T47D (cell line): Measurements from ENCODE around the gene PTPN18.
"Not testable (repeated sequence)": the region's sequence is repeated elsewhere in the genome, so short reads cannot be mapped to it uniquely, and the experiment has no call there.

Experiments used
- DNase-seq, 2 experiments: peaks; one replicate each; pipeline versions ENCODE4 v3.0.0 to v3.0.0-alpha.2; 2011 to 2012; ENCODE audit warnings: low read depth in 1 of 2, low spot score in 1 of 2
- JUND ChIP-seq: IDR thresholded peaks from 2 replicates; pipeline ENCODE4 v1.6.1; 2012; ENCODE audit warnings: low read depth
- in situ Hi-C: cut with HindIII; loops from 2 replicates; pipeline ENCODE4 v1.10.0; 2016; ENCODE audit warnings: low sequenced_read_pairs, low pct_unique_long_range_greater_than_20kb

PTPN18 gene

GRCh38 chr2:130381619-130382018 is 25.8 kb downstream of the PTPN18 start:
- in situ Hi-C loops, result no loop called here
- no peak for TF ChIP-seq JUND
- DNase-seq, result no peak

GRCh38 chr2:130382313-130382917 is 26.6 kb downstream of the PTPN18 start:
- no peak for DNase-seq
- in situ Hi-C loops, result no loop called here
- TF ChIP-seq JUND, result no peak

- in situ Hi-C loops, result no loop called here
- TF ChIP-seq JUND, result no peak
- no peak for DNase-seq
These were observed 29.9 kb downstream of the PTPN18 start for GRCh38 chr2:130385709-130386108.

- TF ChIP-seq JUND, result no peak
- in situ Hi-C loops, result no loop called here
- DNase-seq, result no peak
These were observed 31.2 kb downstream of the PTPN18 start for GRCh38 chr2:130387071-130387400.

DNA sequence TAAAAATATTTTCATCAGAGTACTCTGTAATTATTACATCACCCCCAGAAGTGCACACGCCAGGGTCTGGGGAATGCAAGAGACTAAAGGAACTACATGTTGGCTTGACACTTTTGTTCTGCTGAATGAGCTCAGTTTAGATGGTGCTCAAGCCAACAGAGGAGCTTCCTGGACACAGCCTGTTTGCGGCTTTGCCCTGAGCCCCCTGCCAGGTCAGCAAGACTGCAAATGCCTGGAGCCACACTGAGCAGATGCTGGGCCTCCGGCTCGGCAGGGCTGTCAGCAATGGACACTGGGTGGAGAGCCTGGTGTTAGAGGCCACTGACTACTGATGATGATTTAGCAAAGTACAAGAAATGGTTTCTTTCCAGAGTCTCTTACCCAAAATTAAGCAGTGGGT is 31.9 kb downstream of the PTPN18 start:
- in situ Hi-C loops, result no loop called here
- DNase-seq, result no peak
- TF ChIP-seq JUND, result no peak

DNA sequence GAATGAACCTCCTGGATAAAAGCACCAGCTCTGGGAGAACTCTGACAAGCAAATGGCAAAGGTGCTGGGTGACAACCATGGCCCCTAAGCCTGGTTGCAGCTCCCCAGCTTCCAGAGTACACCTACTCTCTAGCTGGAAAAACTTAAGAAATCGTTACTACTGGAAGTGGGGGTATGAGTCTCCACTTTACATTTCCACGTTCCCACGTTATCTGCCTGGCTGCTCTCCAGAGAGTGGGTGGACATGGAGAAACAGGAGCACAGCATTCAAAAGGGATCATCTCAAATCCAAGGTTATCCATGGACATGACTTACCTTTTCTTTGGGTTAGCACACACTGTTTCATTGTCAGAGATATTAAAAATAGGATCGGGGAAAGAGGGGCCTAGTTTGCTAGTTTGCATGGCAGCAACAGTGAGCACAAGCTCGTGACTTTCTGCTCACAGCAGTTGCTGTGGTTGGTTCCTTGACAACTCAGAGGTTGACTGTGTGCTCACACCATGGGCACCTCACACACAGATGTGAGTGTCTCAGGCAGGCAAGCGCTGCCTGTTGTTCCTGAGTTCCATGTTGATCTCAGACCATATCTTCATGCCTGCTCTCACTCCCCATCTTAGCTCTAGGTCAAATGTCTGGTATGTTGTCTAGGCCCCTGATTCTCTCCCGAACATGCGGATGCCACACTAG is 32.5 kb downstream of the PTPN18 start:
- no peak for TF ChIP-seq JUND
- in situ Hi-C loops, result no loop called here
- DNase-seq, result no peak

DNA sequence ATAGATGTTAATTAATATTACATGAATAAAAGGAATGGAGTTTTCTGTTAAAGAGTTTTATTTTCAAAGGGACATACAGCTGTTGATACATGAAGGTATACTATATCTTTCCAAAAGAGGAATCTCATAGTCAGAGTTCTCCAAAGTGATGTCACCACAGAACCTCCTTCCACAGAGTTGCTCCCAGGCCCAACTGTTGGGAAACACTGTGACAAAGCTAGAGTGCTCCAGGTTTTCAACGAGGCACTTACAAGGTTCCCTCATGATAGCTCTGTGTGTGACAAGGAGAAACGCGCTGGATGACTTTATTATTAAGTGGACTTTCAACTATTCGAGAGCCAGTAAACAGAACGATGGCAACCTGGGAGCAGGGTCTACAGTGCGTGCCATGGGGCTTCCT is 33.5 kb downstream of the PTPN18 start:
- in situ Hi-C loops, result no loop called here
- no peak for TF ChIP-seq JUND
- DNase-seq, result no peak

DNA sequence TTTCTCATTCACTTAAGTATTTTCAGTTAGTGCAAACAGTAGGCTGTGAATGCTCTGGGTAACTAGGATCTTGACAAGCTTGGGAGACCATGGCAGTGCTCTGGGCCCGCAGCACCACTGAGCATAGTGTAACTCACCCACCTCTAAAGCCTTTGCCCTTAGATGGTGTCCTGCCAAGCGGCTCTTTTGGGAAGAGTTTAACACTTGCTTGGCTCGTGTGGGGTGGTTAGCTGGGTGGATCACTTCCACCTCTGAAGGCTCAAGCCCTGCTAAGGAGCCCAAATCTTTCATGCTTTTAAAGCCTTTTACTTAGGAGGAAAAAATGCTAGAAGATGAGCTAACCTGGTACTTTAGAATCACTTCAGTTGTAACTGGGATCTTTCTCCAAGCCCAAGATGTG is 33.9 kb downstream of the PTPN18 start:
- in situ Hi-C loops, result no loop called here
- TF ChIP-seq JUND, result no peak
- DNase-seq, result no peak

GRCh38 chr2:130390460-130391057 is 34.7 kb downstream of the PTPN18 start:
- no peak for TF ChIP-seq JUND
- in situ Hi-C loops, result no loop called here
- DNase-seq, result peak in 1 of 2 experiments; percentile 10

- in situ Hi-C loops, result no loop called here
- no peak for TF ChIP-seq JUND
- DNase-seq, result peak; percentile 48 to 76
These were observed 35.4 kb downstream of the PTPN18 start for GRCh38 chr2:130391058-130391871.

DNA sequence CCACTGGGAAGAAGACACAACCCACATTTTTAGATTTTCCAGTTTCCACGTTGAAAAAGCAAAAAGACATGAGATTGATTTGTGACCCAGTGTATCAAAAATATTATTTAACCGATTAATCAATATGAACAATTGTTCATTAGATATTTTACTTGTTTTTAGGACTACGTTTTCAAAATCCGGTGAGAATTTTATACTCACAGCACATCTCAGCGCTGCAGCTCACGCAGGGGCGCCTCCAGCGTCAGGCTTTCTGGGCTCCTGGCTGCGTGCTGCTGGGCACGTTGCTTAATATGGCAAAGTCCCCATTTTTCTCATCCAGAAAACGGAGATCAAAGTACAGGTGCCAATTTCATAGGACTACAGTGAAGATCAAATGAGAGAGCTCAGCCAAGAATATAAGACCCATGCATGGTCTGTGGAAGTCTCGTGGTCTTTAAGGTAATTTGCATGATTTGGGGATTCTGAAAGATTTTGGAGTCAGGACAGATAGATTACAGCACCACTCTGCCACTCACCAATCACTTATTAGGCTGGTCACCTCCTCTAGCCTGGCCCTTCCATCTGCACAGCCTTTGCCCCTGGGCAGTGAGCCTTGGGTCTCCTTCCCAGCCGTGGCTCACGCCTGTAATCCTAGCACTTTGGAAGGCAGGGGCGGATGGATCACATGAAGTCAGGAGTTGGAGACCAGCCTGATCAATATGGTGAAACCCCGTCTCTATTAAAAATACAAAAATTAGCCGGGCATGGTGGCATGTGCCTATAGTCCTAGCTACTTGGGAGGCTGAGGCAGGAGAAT is 36.2 kb downstream of the PTPN18 start:
- in situ Hi-C loops, result no loop called here
- no peak for DNase-seq
- no peak for TF ChIP-seq JUND

DNA sequence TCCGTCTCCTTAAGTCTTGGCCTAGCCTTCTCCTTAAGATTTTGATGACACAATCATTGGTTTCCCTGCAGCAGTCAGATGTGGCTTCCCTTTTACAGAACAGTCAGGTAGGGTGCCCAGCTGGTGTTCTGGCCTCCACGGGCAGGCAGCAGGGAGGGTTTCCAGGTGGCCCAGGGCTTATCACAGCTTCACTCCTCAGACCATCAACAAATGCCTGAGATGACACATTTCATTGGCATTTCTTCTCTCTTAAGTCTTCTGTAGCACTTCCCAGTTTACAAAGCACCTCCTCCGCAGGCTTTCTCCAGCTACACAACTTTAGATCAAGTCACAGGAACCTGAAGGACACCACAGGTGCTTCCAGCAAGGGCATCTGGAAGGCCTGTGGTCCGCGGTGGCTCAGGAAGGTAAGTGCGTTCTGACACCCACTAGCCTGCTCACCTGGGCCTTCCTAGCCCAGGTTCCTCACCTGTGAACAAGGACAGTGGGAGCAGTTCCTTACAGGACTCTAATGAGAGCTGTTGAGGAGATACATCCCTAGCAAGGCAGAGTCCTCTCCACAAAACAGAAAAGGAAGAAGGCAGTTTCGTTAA is 37.6 kb downstream of the PTPN18 start:
- in situ Hi-C loops, result no loop called here
- DNase-seq, result no peak
- TF ChIP-seq JUND, result no peak

DNA sequence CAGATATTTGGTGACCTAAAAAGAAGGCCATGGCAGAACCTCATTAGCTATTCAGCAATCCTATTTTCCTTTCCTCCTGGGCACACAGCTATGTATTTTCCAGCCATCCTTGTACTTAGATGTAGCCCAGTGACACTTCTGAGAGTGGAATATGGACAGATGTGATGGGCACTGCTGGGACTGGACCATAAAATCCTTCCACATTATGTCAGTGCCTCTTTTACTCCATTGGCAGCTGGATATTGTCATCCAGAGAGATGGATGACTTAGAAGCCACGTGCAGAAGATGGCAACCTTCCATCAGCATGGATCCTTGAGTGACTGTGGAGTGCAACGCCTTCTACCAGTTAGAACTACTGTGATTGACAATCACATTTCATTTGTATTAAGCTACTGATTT is 50.4 kb downstream of the PTPN18 start:
- in situ Hi-C loops, DNase-seq: not testable (repeated sequence)

DNA sequence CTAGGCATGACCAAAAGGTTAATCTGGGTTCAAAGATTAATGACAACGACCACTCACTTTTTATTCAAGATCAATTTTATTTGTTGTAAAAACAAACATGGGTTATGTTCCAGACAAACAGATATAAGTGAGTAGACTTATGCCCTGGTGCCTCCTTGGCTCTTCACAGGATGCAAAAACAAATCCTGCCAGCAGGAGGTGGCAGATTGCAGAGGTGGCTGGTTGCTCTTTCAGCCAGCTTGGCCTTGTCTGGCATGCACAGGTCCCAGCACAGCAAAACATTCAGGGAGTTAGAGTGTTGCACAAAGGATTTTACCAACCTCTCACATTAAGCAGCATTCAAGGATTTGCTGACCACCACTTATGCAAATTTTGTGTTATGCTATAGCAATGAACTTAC is 60.8 kb downstream of the PTPN18 start:
- in situ Hi-C loops, DNase-seq: not testable (repeated sequence)

- DNase-seq, in situ Hi-C loops: not testable (repeated sequence)
These were observed 63.0 kb downstream of the PTPN18 start for GRCh38 chr2:130418845-130419244.
